AG04449 (cell line): Measurements from ENCODE around the gene ATP12A.
A peak's percentile ranks its signal among the peaks of the same experiment; 100 is the strongest.

ENCODE experiments used
- CTCF ChIA-PET: fragments of 350-600 bp; formaldehyde crosslinking; extraction: SDS; loops from one replicate; lab custom pipeline; 2021; ENCODE audit warnings: antibody characterized with exemption; lab: Yijun Ruan, JAX
- POLR2A ChIA-PET: fragments of 400-600, 350-600 bp; formaldehyde crosslinking; extraction: SDS; loops from one replicate; lab custom pipeline; 2020; ENCODE audit warnings: antibody characterized with exemption, inconsistent platforms; lab: Yijun Ruan, JAX
- DNase-seq: peaks from one replicate; pipeline ENCODE4 v3.0.0-alpha.2; 2010; ENCODE audit warnings: low read depth, low spot score
- H3K4me3 ChIP-seq: 2 replicates; pipeline ENCODE4 v1.5.1; 2011; ENCODE audit warnings: low read depth, mild to moderate bottlenecking, control low read depth, low read length
- TF ChIP-seq, protein P1 (sequence below): IDR thresholded peaks from one replicate; pipeline ENCODE4 v1.5.1; 2011; ENCODE audit warnings: mild to moderate bottlenecking, moderate library complexity, low read length, control low read depth, inconsistent platforms; ENCODE audit not compliant: insufficient read depth; ENCODE audit errors: missing control alignments

The ATP12A gene

DNA sequence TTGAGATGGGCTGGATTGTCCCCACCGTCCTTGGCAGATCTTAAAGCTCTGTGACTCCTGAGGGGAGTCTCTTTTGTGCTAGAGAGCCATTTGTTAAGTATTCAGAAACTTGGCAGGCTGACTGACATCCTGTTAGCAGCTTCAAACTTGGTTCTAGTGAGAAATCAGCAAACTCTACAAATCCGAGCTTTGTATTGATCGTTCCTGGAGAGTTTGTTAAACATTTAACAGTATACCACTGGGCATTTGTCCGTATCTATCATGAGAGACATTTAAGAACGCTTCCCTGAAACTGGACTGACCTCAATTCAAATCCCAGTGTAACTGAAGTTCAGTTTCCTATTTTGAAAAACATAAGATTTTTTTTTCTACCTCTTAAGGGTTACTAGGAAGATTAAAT lies 3.1 kb downstream of the ATP12A start:
- ChIA-PET POLR2A (no interaction called here), CTCF (interaction anchor here (0.7 to 3.4 kb wide), 11 partner anchors 9 to 76 kb away, joined by 3 to 22 read pairs (median 5); no protein-coding TSS in a partner anchor)
- TF ChIP-seq, protein P1, sequence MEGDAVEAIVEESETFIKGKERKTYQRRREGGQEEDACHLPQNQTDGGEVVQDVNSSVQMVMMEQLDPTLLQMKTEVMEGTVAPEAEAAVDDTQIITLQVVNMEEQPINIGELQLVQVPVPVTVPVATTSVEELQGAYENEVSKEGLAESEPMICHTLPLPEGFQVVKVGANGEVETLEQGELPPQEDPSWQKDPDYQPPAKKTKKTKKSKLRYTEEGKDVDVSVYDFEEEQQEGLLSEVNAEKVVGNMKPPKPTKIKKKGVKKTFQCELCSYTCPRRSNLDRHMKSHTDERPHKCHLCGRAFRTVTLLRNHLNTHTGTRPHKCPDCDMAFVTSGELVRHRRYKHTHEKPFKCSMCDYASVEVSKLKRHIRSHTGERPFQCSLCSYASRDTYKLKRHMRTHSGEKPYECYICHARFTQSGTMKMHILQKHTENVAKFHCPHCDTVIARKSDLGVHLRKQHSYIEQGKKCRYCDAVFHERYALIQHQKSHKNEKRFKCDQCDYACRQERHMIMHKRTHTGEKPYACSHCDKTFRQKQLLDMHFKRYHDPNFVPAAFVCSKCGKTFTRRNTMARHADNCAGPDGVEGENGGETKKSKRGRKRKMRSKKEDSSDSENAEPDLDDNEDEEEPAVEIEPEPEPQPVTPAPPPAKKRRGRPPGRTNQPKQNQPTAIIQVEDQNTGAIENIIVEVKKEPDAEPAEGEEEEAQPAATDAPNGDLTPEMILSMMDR = no peak
- no peak overlapping the region for H3K4me3 ChIP-seq
- DNase-seq = no peak

DNA sequence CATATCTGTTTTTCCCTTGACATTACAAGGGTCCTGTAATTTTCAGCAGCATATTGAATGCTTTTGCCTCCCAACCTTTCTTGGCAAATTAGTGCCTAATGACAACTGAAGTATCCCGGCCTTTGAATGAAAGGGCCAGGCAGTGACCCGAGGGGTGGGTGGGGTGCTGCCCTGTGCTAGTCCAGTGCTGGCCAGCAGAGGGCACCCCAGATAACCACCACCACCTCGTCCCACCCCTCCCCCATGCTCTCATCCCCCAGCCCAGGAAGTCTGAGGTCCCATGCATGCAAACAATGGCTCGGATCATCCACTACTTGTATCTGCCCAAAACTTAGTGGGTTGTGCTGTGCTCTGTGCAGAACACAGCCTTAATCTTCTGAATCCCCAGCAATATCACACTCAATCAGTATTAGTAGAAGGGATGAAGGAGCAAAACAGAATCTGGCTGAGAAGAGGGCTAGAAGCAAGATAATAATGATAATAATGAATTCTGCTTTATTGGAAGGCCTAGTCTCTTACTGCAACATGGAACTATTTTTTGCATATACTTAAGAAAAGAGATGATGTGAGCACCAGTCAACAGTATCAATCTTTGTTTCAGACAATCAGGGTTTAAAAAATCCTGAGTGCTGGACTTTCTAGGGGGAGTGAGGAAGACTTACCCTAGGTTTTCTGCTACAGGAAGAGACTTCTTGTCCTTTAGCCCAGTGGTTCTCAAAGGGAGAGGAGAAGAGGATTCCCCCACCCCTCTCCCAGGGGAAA lies 3.8 kb downstream of the ATP12A start:
- ChIA-PET CTCF (interaction anchor here (0.9 to 3.4 kb wide), 10 partner anchors 8 to 284 kb away, joined by 3 to 22 read pairs (median 6); no protein-coding TSS in a partner anchor), POLR2A (no interaction called here)
- DNase-seq = no peak
- H3K4me3 ChIP-seq = no peak overlapping the region
- TF ChIP-seq, protein P1 = peak; percentile 73

DNA sequence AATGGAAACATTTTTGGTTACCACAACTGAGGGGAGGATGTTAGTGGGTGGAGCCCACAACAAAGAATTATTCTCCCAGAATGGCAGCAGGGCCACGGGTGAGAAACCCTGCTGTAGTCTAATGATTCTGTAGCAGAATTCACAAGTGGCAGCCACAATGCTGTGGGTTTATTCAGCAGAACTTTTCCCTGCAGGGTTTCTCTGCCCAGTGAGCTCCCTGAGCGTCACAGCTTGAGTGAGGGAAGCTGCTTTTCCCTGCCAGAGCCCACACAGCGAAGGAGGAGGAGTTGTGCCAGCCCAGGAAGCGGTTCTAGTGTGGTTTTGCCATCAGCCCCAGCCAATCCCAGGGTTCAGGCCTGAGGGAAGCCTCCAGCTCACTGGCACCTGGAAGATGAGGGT lies 4.4 kb downstream of the ATP12A start:
- no peak for DNase-seq
- H3K4me3 ChIP-seq = no peak overlapping the region
- ChIA-PET POLR2A (no interaction called here), CTCF (interaction anchor here (0.6 to 1.8 kb wide), 7 partner anchors 9 to 284 kb away, joined by 3 to 7 read pairs (median 5); no protein-coding TSS in a partner anchor)
- TF ChIP-seq, protein P1 = no peak

DNA sequence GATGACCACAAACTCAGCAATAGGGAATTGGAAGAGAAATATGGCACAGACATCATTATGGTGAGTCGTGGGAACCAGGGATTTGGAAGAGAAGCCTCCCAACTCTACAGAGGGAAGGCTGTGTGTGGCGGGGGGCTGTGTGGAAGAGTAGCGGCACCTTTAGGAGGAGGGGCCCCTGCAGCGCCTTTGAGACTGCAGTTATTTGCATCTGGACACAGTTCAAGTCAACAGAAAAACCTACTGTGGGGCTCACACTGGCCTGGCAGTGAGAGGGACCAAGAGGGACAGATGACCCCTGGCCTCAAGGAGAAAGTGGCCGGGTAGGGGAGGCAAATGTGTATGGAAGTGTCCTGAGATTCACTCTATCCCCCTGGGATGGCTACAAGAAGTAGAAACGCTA lies 5.1 kb downstream of the ATP12A start:
- no peak overlapping the region for H3K4me3 ChIP-seq
- ChIA-PET POLR2A (no interaction called here), CTCF (interaction anchor here (0.6 to 1.8 kb wide), 7 partner anchors 8 to 221 kb away, joined by 3 to 7 read pairs (median 5); no protein-coding TSS in a partner anchor)
- TF ChIP-seq, protein P1 = no peak
- no peak for DNase-seq

DNA sequence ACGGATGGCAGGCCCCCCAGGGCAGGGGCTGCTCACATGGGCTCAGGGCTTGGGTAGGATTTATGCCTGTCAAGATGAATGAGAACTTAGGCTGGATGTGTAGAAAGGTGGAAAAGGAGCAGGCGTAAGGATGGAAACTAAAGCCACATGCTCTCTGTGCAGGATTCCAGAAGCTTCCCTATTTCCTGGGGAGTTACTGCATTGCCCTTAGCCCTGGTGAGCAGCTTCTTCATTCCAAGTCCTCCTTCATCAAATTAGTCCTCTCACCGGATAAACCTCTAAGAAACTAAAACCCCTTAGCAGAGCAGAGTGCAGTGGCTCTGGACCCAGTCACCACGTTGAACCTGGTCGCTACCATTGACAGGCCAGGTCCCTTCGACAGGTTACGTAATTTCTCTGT lies 7.4 kb downstream of the ATP12A start:
- POLR2A ChIA-PET = no interaction called here
- H3K4me3 ChIP-seq = no peak overlapping the region
- CTCF ChIA-PET = interaction anchor here (1.1 kb wide), 1 partner anchor 24 kb away, joined by 3 read pairs; no protein-coding TSS in a partner anchor
- no peak for DNase-seq
- TF ChIP-seq, protein P1 = no peak

DNA sequence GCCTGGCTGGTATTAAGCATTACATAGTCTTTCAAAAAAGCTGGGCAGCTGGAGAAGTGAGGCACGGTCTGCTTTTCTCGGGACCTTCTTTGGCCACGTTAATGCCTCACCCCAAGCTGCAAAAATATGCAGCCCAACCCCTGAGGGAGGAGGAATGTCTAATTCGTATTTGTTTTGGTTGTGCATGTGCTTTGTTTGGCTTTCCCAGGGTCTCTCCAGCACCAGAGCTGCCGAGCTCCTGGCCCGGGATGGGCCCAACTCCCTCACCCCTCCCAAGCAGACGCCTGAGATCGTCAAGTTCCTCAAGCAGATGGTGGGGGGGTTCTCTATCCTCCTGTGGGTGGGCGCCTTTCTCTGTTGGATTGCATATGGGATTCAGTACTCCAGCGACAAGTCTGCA lies 7.9 kb downstream of the ATP12A start:
- no peak overlapping the region for H3K4me3 ChIP-seq
- CTCF ChIA-PET = interaction anchor here (1.1 to 1.6 kb wide), 2 partner anchors 24 to 82 kb away, joined by 3 to 7 read pairs; no protein-coding TSS in a partner anchor
- POLR2A ChIA-PET = no interaction called here
- TF ChIP-seq, protein P1 = no peak
- DNase-seq = no peak
